CD4-positive, alpha-beta T cell treated with Interferon alpha-2 for 1 hour (primary cell): ENCODE measurements around the gene BICD2.

Experiments used
- DNase-seq, 2 donors: peaks; one replicate each; pipeline ENCODE4 v3.0.0-alpha.2; 2020 to 2022

BICD2 gene

GRCh38 chr9:92726348-92726747 lies 38.3 kb downstream of the BICD2 start:
- DNase-seq, result no peak

- no peak for DNase-seq
Observed at GRCh38 chr9:92725766-92726165, 38.9 kb downstream of the BICD2 start.

- no peak for DNase-seq
Observed at GRCh38 chr9:92725266-92725545, 39.4 kb downstream of the BICD2 start.

GRCh38 chr9:92724528-92725265 lies 39.9 kb downstream of the BICD2 start:
- no peak for DNase-seq

GRCh38 chr9:92723801-92724323 lies 40.8 kb downstream of the BICD2 start:
- no peak for DNase-seq

GRCh38 chr9:92723299-92723625 lies 41.4 kb downstream of the BICD2 start:
- no peak for DNase-seq

- DNase-seq, result no peak
Observed at GRCh38 chr9:92722386-92723298, 42.0 kb downstream of the BICD2 start.

- no peak for DNase-seq
Observed at GRCh38 chr9:92721548-92721947, 43.1 kb downstream of the BICD2 start.

- no peak for DNase-seq
Observed at GRCh38 chr9:92720807-92721535, 43.7 kb downstream of the BICD2 start.

GRCh38 chr9:92720209-92720765 lies 44.3 kb downstream of the BICD2 start:
- no peak for DNase-seq

- no peak for DNase-seq
Observed at GRCh38 chr9:92719028-92719647, 45.5 kb downstream of the BICD2 start.

- DNase-seq, result no peak
Observed at GRCh38 chr9:92718086-92719001, 46.3 kb downstream of the BICD2 start.

- DNase-seq, result no peak
Observed at GRCh38 chr9:92717201-92718085, 47.2 kb downstream of the BICD2 start.

GRCh38 chr9:92716557-92716956 lies 48.1 kb downstream of the BICD2 start:
- DNase-seq, result peak; percentile 66 to 82

GRCh38 chr9:92715488-92716231 lies 49.0 kb downstream of the BICD2 start:
- DNase-seq, result no peak

- DNase-seq, result no peak
Observed at GRCh38 chr9:92714787-92715487, 49.7 kb downstream of the BICD2 start.

GRCh38 chr9:92714016-92714415 lies 50.6 kb downstream of the BICD2 start:
- DNase-seq, result no peak

- DNase-seq, result no peak
Observed at GRCh38 chr9:92713528-92713927, 51.1 kb downstream of the BICD2 start.

GRCh38 chr9:92712767-92713166 lies 51.9 kb downstream of the BICD2 start:
- DNase-seq, result no peak
